NCI-H2227 (cell line): ENCODE results near the gene CHRDL2.
"Not testable (repeated sequence)": the region's sequence is repeated elsewhere in the genome, so short reads cannot be mapped to it uniquely, and the experiment has no call there.

Source experiments
- DNase-seq: peaks from one replicate; lab custom pipeline; 2025; ENCODE audit not compliant: unreplicated experiment; lab: John Stamatoyannopoulos, UW

CHRDL2 gene

DNA sequence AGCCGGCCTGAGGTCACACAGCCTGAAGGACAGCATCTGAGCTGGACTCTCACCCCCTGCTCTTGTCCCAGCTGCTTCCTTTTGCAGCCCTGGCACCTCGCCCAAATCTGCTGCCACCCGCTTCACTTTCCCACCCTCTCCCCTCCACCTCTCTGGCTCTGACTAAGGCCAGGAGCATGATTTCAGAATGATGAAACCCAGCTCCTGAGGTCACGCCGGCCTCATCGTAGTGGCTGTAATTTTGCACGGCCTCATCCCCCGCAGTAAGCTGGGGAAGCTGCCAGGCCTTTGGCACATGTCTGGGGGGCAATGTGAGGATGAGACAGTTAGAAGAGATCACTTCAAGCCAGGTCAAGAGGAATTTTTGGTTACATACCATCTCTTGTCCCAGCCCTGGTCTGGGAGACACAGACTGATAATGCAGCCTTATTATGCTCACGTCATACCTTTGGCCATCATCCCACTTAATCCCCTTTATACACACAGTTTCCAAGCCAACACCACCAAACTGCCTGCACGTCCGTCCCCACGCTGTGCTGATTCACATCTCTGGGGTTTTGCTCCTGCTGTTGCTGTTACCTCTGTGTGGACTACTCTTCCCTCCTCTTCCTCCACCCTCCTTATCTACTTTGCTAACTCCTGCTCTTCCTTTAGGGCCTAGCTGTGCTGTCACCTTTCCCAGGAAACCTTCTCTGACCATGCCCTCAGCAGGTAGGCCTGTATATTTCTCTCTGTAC, 58.1 kb downstream of the CHRDL2 start:
- DNase-seq: no peak

DNA sequence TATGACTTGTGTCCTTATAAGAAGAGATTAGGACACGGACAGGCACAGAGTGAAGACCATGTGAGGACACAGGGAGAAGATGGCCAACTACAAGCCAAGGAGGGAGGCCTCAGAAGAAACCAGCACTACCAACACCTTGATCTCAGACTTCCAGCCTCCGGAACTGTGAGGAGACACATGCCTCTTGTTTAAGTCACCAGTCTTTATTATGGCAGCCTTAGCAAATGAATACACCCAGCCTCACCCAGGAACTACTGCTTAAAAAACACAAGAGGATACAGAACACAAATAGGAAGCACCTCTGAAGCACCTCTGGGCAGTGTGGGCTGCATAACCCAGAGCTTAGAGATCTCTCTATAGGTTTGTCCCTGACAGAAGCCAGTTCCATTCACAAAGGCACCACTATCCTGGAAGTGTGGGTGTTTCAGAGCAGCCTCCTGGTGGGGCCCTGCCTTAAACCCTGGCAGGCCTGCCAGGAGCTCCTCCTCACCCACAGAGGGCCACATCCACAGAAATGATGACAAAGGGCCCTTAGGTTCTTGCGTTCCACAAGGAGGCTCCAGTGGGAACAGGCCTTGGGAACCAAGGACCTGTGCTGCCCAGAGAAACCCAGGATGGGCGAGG, 58.8 kb downstream of the CHRDL2 start:
- no peak for DNase-seq

DNA sequence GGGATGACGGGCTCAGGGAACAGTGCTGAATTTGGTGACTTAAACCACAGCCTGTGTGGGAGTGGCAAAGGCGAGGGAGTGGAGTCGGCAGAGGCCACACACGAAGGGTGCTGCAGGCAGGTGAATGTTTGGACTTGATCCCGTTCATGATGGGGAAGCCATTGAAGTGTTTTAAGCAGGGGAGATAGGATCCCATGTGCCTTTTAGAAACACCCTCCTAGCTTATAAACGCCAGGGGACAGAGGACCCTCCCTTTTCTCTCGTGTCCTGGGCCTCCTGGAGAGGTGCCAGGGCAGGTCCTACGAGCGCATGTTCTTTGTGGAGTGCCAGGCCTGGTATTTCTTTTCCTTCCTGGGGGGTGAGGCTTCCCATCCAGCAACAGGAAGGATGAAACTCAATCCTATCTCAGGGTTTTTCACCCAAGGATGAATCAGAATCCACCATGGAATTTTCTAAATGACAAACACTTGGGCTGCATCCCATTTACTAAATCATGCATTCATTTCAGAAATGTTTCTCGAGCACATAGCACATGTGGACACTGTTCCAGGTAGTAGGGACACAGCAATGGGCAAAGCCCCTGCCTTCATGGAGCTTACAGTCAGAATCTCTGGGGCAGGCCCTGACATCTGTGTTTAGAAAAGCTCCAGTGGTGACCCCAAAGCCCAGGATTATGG, 59.6 kb downstream of the CHRDL2 start:
- no peak for DNase-seq

DNA sequence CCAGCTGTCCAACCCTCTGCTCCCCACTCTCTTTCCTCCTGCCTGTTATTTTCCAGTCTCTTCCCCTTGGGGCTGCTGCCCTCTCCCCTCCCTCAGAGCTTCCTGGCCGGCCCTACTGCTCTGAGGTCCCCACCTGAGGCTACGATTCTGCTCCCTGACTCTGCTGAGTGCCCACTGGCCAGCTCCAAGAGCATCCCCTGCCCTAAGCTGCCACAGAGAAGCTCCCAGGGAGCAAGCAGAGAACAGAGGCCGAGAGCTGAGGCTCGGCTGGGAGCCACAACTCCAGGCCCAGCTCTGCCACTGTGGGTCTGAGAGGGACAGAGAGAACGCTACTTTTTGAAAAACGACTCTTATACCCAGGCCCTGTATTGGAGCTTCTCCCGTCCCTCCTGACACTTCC, 61.1 kb downstream of the CHRDL2 start:
- no peak for DNase-seq

DNA sequence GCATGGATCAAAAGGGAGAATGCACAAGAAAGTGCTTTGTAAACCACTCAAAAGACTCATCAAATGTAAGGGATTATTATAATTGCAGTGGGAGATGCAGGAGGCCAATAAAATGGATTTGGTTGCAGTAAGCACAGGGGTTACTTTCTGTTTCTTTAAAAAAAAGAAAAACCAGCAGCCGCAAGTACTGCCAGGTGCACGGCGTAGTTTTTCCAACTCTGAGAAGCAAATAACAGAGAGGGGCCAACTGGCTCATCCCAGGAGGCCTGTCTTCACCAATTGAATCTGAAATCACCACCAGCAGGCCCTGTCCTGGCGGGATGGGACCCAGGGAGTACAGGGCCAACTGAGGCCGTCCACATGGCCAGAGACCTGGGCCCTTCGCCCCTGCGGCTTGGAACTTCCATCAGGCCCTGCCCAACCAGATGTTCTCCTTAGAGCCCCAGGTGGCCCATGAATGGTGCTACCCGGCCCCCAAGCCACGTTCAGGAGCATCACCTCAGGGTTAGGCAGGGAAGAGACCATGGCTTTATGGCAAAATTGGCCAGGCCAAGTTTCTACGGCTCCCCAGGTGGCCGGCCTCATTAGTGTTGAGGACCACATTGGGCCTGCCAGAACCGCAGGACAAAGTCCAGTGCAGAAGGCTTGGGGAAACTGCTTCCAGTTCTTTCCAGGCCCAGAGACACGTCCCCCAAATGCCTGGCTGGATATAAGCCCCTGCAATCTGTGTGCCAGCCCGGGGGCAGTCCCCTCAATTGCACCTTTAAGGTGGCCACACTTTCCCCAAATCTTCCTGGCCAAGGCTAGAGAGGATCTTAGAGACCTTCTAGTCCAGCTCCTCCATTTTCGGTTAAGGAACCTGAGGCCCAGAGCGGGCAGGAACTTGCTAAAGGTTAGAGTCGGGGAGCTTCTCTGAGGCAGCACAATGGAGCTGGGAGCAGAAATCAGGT, 61.7 kb downstream of the CHRDL2 start:
- no peak for DNase-seq

DNA sequence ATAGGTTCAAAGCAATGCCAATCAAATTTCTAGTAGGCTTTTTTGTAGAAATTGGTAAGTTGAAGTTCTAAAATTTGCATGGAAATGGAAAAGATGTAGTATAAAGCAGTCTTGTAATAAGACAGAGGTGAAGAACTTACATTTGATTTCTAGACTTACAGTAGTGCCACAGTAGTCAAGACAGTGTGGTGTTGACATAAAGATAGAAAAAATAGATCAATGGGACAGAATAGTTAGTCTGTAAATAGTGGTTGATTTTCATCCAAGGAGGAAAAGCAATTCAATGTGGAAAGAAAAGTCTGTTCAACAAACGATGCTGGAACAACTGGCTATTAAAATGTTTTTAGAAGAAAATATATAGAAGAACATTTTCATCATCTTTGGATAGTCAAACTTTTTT, 67.9 kb downstream of the CHRDL2 start:
- no peak for DNase-seq

DNA sequence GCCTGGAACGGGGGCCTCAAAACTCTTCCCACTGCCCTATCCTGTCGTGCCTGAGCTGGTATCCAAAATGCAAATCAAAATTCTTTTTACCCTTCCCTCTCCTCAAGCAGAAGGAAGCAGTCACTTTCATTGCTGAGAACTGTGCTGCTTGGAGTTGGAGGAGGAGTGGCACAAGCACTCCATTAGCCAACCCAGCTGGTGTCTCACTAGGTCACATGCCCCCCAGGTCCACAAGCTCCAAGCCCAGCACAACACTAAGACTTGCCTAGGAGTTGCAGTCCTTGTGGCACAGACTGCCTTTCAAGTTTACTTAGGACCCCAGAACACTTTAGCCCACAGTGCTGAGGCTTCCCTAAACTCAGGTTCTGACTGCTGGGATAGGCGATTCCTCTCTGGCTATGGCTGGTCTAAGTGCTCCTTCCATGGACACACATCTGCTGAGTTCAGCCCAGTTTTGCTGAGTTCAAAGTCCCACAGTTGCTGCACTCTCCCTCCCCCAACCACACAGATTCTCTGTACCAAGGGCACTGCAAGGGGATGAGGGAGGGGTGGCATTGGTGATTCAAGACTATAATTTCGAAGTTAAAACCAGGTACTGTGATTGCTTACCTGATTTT, 68.6 kb downstream of the CHRDL2 start:
- DNase-seq: no peak

DNA sequence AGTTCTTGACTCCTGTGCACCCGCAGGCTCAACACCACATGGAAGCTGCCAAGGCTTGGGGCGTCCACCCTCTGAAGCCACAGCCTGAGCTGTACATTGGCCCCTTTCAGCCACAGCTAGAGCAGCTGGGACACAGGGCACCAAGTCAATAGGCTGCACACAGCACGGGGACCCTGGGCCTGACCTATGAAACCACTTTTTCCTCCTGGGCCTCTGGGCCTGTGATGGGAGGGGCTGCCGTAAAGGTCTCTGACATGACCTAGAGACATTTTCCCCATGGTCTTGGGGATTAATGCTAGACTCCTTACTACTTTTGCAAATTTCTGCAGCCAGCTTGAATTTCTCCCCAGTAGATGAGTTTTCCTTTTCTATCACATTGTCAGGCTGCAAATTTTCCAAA, 72.1 kb downstream of the CHRDL2 start:
- DNase-seq: not testable (repeated sequence)

DNA sequence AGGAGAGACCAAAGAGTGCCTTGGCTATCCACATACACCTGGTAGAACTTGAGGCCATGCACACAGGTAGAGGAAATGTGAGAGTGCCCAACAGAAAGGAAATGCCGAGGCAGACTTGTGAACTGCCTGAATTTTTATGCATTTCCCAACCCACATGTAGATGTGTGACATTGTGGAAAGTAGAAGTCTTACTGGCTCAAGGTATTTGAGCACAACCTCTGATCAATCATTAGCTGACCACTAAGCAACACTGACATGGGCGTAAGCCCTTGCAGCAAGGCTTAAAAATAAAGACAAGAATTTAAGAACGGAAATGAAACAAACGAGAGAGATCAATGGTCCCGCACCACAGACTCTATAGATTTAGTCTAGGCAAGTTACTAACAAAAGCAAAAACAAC, 76.2 kb downstream of the CHRDL2 start:
- DNase-seq: no peak

DNA sequence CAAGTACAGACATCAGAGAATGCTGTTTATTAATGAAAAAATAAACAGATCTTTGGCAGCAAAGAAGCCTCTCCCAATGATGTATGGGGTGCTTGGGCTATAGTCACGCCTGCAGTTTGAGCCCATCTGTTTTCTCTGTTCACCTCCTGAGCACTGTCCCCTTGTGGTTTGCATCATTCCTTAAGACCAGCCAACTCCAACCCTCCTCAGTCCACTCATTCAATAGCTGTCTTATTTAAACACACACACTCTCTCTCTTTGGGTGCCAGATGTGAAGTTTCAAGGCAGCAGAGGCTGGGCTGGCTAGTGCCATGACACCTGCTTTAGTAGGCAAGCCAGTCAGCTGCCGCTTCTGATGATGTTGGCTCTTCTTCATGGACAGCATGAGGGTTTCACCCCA, 80.7 kb downstream of the CHRDL2 start:
- DNase-seq: no peak

DNA sequence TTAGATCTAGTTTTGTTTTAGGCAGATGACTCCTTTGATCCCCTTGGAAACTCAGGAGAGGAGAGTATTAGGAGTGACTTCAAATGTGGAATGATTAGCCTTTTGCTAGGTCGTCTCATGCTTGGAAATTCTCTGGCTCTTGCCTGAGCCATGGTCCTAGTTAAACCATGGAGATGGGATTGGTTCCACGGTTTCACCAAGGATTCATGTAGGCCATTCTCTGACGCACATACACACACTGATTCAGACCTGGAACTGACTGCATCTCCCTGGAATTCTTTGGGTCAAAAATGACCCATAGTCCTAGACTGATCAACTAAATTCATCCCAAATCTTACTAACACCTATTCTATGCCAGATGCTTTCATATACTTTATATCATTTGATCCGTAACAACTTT, 82.3 kb downstream of the CHRDL2 start:
- DNase-seq: no peak

DNA sequence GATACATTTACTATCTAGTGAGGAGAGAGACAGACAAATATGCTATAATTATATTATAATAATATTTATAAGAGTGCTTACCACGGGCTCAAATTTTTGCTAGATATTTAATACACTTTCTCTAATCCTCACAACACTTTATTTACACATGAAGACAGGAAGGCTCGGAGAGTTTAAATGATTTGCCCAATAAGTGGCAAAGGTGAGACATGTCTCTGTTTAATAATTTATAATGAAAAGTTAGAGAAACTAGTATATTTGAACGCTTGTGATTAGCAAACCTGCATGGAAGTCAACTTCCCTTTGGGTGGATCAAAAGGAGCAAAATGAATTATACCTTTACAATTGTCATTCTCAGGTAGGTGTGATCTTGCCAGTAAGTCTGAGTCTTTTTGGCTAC, 83.4 kb downstream of the CHRDL2 start:
- no peak for DNase-seq

DNA sequence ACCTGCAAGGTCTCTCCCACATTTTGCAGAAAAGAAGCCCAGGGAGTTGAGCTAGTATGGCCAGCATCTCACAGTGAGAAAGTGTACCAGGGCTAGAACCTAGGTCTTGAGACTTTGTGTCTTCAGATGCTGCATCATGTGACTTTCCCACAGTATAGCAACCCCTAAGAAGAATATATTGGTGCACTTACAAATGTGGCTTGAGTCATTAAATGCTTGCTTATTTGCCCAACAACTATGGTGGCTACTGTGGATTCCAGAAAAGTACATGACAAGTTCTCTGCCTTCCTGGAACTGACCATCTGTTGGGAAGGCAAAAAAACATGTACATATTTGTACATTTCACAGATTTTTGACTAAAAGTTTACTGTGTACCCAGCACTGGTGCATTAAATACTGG, 83.8 kb downstream of the CHRDL2 start:
- DNase-seq: no peak

DNA sequence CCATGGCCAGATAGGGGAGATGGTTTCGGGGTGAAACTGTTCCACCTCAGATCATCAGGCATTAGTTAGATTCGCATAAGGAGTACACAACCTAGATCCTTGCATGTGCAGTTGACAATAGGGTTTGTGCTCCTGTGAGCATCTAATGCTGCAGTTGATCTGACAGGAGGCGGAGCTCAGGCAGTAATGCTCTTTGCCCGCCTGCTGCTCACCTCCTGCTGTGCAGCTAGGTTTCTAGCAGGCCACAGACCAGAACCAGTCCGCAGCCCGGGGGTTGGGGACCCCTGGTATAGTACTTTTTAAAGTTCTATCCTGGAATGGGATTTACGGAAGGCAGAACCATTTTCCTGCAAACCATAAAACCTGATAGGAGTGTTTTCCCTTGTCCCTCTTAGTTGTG, 84.3 kb downstream of the CHRDL2 start:
- DNase-seq: no peak
